Endothelial cell of umbilical vein (primary cell): ENCODE measurements around the gene CHMP3.

ENCODE experiments used
- EZH2 ChIP-seq: IDR thresholded peaks from 2 replicates; pipeline ENCODE4 v1.6.1; 2012; ENCODE audit warnings: borderline replicate concordance, low read depth, mild to moderate bottlenecking, moderate library complexity, low read length, inconsistent platforms; ENCODE audit not compliant: severe bottlenecking
- FOS ChIP-seq: IDR thresholded peaks from 2 replicates; pipeline ENCODE4 v1.6.1; 2011; ENCODE audit warnings: mild to moderate bottlenecking, low read length, moderate library complexity, borderline replicate concordance; ENCODE audit not compliant: insufficient read depth
- JUN ChIP-seq: IDR thresholded peaks from 2 replicates; pipeline ENCODE4 v1.6.1; 2011; ENCODE audit warnings: borderline replicate concordance, low read depth; ENCODE audit not compliant: insufficient read length, insufficient read depth
- MYC ChIP-seq: IDR thresholded peaks from one replicate; pipeline ENCODE4 v1.6.1; 2011; ENCODE audit warnings: mild to moderate bottlenecking, low read depth, low read length
- POLR2A ChIP-seq: IDR thresholded peaks from 2 replicates; pipeline ENCODE4 v1.6.1; 2012; ENCODE audit warnings: low read depth, mild to moderate bottlenecking, control low read depth, low read length
- POLR2AphosphoS5 ChIP-seq: IDR thresholded peaks from 2 replicates; pipeline ENCODE4 v1.6.1; 2012; ENCODE audit warnings: low read depth, mild to moderate bottlenecking, control low read depth, low read length, moderate library complexity; ENCODE audit not compliant: insufficient read depth
- TF ChIP-seq, protein P1 (sequence below), 2 donors: IDR thresholded peaks; 1 replicate in 1 of 2; 2 replicates in 1 of 2; pipeline ENCODE4 v1.5.1; 2011; ENCODE audit warnings: low read length in 2 of 2, mild to moderate bottlenecking in 2 of 2, moderate library complexity in 2 of 2, control low read depth in 1 of 2, inconsistent platforms in 1 of 2, low read depth in 1 of 2; ENCODE audit not compliant: insufficient read depth in 1 of 2; ENCODE audit errors: extremely low read depth in 1 of 2
- TF ChIP-seq, protein P2 (sequence below): IDR thresholded peaks from 2 replicates; pipeline ENCODE4 v1.6.1; 2011; ENCODE audit not compliant: insufficient read depth, insufficient read length

- TF ChIP-seq, protein P1, sequence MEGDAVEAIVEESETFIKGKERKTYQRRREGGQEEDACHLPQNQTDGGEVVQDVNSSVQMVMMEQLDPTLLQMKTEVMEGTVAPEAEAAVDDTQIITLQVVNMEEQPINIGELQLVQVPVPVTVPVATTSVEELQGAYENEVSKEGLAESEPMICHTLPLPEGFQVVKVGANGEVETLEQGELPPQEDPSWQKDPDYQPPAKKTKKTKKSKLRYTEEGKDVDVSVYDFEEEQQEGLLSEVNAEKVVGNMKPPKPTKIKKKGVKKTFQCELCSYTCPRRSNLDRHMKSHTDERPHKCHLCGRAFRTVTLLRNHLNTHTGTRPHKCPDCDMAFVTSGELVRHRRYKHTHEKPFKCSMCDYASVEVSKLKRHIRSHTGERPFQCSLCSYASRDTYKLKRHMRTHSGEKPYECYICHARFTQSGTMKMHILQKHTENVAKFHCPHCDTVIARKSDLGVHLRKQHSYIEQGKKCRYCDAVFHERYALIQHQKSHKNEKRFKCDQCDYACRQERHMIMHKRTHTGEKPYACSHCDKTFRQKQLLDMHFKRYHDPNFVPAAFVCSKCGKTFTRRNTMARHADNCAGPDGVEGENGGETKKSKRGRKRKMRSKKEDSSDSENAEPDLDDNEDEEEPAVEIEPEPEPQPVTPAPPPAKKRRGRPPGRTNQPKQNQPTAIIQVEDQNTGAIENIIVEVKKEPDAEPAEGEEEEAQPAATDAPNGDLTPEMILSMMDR (IDR thresholded peaks at IDR 0.05; ENCODE audit: extremely low read depth in 1 of 2, insufficient read depth in 1 of 2, low read depth in 1 of 2, low read length in 2 of 2) = no peak
- TF ChIP-seq POLR2AphosphoS5 (no peak), JUN (no peak), EZH2 (no peak), POLR2A (no peak), MYC (no peak), FOS (peak; percentile 8)
- TF ChIP-seq, protein P2, sequence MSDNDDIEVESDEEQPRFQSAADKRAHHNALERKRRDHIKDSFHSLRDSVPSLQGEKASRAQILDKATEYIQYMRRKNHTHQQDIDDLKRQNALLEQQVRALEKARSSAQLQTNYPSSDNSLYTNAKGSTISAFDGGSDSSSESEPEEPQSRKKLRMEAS = no peak
Observed at GRCh38 chr2:86557836-86558235, 5.4 kb downstream of the CHMP3 start.
